ENCODE data around the gene KRT222.

GRCh38 chr17:40679523-40679907 lies 14.5 kb upstream of the KRT222 start:
- no peak for TF ChIP-seq CTCF (IDR thresholded peaks at IDR 0.05)
- no peak for TF ChIP-seq POLR2A (IDR thresholded peaks at IDR 0.05)
- no peak for TF ChIP-seq POLR2AphosphoS5 (IDR thresholded peaks at IDR 0.05)

All from suprapubic skin (tissue), 4 donors.